WTC11 (cell line): ENCODE measurements around the gene PPID. TPM values are rescaled to one million over a fixed set of nuclear protein-coding genes. Genes with fewer than 3 reads are reported as not detected.
"Not testable (repeated sequence)": the region's sequence is repeated elsewhere in the genome, so short reads cannot be mapped to it uniquely, and the experiment has no call there.

Experiments used
- ATAC-seq: fragments of 200-7000 bp; cut with Tn5 transposase; 2 replicates; pipeline ENCODE4 v1.10.0; 2021; ENCODE audit warnings: mild to moderate bottlenecking, moderate library complexity
- CTCF ChIA-PET: fragments of 300-600 bp; sonication (Branson Sonifier 250); formaldehyde crosslinking; loops from one replicate; lab custom pipeline; 2021; ENCODE audit warnings: antibody characterized with exemption; lab: Charles Lee
- POLR2A ChIA-PET: fragments of 350-600 bp; sonication (Branson Sonifier 250); formaldehyde crosslinking; loops from one replicate; lab custom pipeline; 2021; ENCODE audit warnings: antibody characterized with exemption; lab: Charles Lee
- DNase-seq: peaks from one replicate; pipeline ENCODE4 v3.0.0; 2021; ENCODE audit warnings: low spot score
- H3K27ac Mint-ChIP-seq: 2 replicates; pipeline ENCODE4 v1.8.0; 2021; ENCODE audit warnings: mixed read lengths
- H3K27me3 Mint-ChIP-seq: 2 replicates; pipeline ENCODE4 v1.8.0; 2021; ENCODE audit warnings: low read depth, mild to moderate bottlenecking, moderate library complexity, mixed read lengths
- H3K36me3 Mint-ChIP-seq: 2 replicates; pipeline ENCODE4 v1.8.0; 2021; ENCODE audit warnings: mixed read lengths
- H3K4me1 Mint-ChIP-seq: 2 replicates; pipeline ENCODE4 v1.8.0; 2022; ENCODE audit warnings: mixed read lengths
- H3K4me3 Mint-ChIP-seq: 2 replicates; pipeline ENCODE4 v1.8.0; 2021; ENCODE audit warnings: mild to moderate bottlenecking, moderate library complexity, mixed read lengths
- H3K9me3 Mint-ChIP-seq: 2 replicates; pipeline ENCODE4 v1.8.0; 2021; ENCODE audit warnings: mixed read lengths
- ATF1 ChIP-seq: sonication (generic); formaldehyde crosslinking; IDR thresholded peaks from 2 replicates; pipeline ENCODE4 v1.8.1; 2023; ENCODE audit warnings: mild to moderate bottlenecking, moderate library complexity, missing genetic modification reagents
- CREB1 ChIP-seq: sonication (generic); formaldehyde crosslinking; IDR thresholded peaks from 2 replicates; pipeline ENCODE4 v1.8.0; 2023; ENCODE audit warnings: mild to moderate bottlenecking, missing genetic modification reagents
- FOXK1 ChIP-seq: sonication (generic); formaldehyde crosslinking; IDR thresholded peaks from 2 replicates; pipeline ENCODE4 v1.8.0; 2022; ENCODE audit warnings: mild to moderate bottlenecking, moderate library complexity, missing genetic modification reagents
- IRF2 ChIP-seq: sonication (generic); formaldehyde crosslinking; IDR thresholded peaks from 2 replicates; pipeline ENCODE4 v1.8.0; 2022; ENCODE audit warnings: low read depth, missing genetic modification reagents, borderline replicate concordance
- JUN ChIP-seq: sonication (generic); formaldehyde crosslinking; IDR thresholded peaks from 2 replicates; pipeline ENCODE4 v1.8.0; 2023; ENCODE audit warnings: mild to moderate bottlenecking, missing genetic modification reagents
- NFATC4 ChIP-seq: fragments of 250-450 bp; sonication (Bioruptor Pico); IDR thresholded peaks from 2 replicates; pipeline ENCODE4 v1.9.0; 2021; ENCODE audit warnings: mild to moderate bottlenecking
- NR2C2 ChIP-seq: sonication (generic); formaldehyde crosslinking; IDR thresholded peaks from 2 replicates; pipeline ENCODE4 v1.8.0; 2022; ENCODE audit warnings: mild to moderate bottlenecking, missing genetic modification reagents
- NR3C1 ChIP-seq: sonication (generic); formaldehyde crosslinking; conservative IDR thresholded peaks from 2 replicates; pipeline ENCODE4 v1.8.1; 2023; ENCODE audit warnings: low read depth, mild to moderate bottlenecking, missing genetic modification reagents
- PREB ChIP-seq: sonication (generic); formaldehyde crosslinking; IDR thresholded peaks from 2 replicates; pipeline ENCODE4 v1.8.1; 2022; ENCODE audit warnings: mild to moderate bottlenecking, missing genetic modification reagents, moderate library complexity, borderline replicate concordance
- PRRX2 ChIP-seq: fragments of 250-450 bp; sonication (Bioruptor Pico); IDR thresholded peaks from 2 replicates; pipeline ENCODE4 v1.8.0; 2021; ENCODE audit warnings: mild to moderate bottlenecking
- ZNF121 ChIP-seq: sonication (generic); formaldehyde crosslinking; IDR thresholded peaks from 2 replicates; pipeline ENCODE4 v1.8.0; 2023; ENCODE audit warnings: missing genetic modification reagents
- ZNF317 ChIP-seq: sonication (generic); formaldehyde crosslinking; IDR thresholded peaks from 2 replicates; pipeline ENCODE4 v1.8.1; 2023; ENCODE audit warnings: low read depth, mild to moderate bottlenecking, moderate library complexity, missing genetic modification reagents, borderline replicate concordance
- ZNF512 ChIP-seq: sonication (generic); formaldehyde crosslinking; IDR thresholded peaks from 2 replicates; pipeline ENCODE4 v1.8.1; 2022; ENCODE audit warnings: missing genetic modification reagents, borderline replicate concordance
- total RNA-seq: library from RNA; stranded (reverse); gene quantifications from 3 replicates; pipeline ENCODE4 v1.2.3, GENCODE V29; 2021
- TF ChIP-seq, protein P1 (sequence below): sonication (generic); formaldehyde crosslinking; IDR thresholded peaks from 2 replicates; pipeline ENCODE4 v1.8.0; 2023; ENCODE audit warnings: missing genetic modification reagents, mild to moderate bottlenecking, borderline replicate concordance
- TF ChIP-seq, protein P2 (sequence below): fragments of 250-450 bp; sonication (Bioruptor Pico); IDR thresholded peaks from 2 replicates; pipeline ENCODE4 v1.9.0; 2021; ENCODE audit warnings: mild to moderate bottlenecking

PPID gene
- total RNA-seq, 1 experiment from 2014 or later, result 40.5 TPM

DNA sequence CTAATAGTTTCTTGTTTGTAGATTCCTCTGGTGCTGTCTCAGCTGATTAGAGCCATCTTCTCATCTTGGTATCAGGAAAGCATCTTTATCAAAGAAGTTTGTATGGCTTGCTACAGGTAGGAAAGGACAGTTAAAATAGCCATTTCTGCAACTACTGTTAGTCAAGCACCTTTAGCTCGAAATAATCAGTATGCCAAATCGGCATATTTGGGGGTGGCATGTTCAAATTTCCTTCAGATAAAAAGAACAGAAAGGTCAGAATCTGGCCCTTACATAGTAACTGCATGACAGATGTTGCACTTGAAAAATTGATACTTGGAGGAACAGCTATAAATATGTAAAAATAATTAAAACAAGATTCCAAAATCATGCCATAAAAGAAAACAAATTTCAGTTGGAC, 56.3 kb downstream of the PPID start (continued):
- TF ChIP-seq, protein P1, sequence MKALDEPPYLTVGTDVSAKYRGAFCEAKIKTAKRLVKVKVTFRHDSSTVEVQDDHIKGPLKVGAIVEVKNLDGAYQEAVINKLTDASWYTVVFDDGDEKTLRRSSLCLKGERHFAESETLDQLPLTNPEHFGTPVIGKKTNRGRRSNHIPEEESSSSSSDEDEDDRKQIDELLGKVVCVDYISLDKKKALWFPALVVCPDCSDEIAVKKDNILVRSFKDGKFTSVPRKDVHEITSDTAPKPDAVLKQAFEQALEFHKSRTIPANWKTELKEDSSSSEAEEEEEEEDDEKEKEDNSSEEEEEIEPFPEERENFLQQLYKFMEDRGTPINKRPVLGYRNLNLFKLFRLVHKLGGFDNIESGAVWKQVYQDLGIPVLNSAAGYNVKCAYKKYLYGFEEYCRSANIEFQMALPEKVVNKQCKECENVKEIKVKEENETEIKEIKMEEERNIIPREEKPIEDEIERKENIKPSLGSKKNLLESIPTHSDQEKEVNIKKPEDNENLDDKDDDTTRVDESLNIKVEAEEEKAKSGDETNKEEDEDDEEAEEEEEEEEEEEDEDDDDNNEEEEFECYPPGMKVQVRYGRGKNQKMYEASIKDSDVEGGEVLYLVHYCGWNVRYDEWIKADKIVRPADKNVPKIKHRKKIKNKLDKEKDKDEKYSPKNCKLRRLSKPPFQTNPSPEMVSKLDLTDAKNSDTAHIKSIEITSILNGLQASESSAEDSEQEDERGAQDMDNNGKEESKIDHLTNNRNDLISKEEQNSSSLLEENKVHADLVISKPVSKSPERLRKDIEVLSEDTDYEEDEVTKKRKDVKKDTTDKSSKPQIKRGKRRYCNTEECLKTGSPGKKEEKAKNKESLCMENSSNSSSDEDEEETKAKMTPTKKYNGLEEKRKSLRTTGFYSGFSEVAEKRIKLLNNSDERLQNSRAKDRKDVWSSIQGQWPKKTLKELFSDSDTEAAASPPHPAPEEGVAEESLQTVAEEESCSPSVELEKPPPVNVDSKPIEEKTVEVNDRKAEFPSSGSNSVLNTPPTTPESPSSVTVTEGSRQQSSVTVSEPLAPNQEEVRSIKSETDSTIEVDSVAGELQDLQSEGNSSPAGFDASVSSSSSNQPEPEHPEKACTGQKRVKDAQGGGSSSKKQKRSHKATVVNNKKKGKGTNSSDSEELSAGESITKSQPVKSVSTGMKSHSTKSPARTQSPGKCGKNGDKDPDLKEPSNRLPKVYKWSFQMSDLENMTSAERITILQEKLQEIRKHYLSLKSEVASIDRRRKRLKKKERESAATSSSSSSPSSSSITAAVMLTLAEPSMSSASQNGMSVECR (CRISPR knock-in tag), result no peak
- TF ChIP-seq JUN (CRISPR knock-in tag) (no peak), CREB1 (CRISPR knock-in tag) (no peak), ZNF121 (CRISPR knock-in tag) (no peak)
- TF ChIP-seq, all 79 proteins: peak for 0

DNA sequence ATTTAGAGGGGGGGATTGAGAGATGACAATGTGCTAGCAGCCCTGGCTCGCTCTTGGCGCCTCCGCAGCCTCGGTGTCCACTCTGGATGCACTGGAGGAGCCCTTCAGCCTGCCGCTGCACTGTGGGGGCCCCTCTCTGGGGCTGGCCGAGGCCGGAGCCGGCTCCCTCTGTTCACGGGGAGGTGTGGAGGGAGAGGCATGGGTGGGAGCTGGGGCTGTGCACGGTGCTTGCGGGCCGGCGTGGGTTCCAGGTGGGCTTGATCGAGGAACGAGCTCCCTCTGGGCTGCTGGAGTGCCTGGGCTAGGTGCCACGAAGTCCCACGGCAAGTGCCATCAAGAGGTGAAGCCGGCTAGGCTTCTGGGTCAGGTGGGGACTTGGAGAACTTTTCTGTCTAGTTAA, 58.4 kb downstream of the PPID start:
- POLR2A ChIA-PET, result no interaction called here
- Mint-ChIP-seq H3K27me3 (peaks cover 8% of the 10 kb centered on the region; the same call in 1 of the 2 replicates), H3K9me3 (peaks cover 14% of the 10 kb centered on the region), H3K27ac (no peak overlapping the region), H3K36me3 (peaks cover 26% of the 10 kb centered on the region), H3K4me3 (no peak overlapping the region), H3K4me1 (peaks cover 13% of the 10 kb centered on the region)
- no peak for ATAC-seq
- no peak for DNase-seq
- CTCF ChIA-PET, result no interaction called here
- TF ChIP-seq NR2C2 (CRISPR knock-in tag) (no peak), NFATC4 (CRISPR knock-in tag) (no peak), FOXK1 (CRISPR knock-in tag) (no peak), PRRX2 (CRISPR knock-in tag) (no peak), ZNF317 (CRISPR knock-in tag) (no peak), IRF2 (CRISPR knock-in tag) (no peak), ATF1 (no peak), PREB (no peak), ZNF512 (no peak), NR3C1 (CRISPR knock-in tag) (no peak)
- TF ChIP-seq, protein P2, sequence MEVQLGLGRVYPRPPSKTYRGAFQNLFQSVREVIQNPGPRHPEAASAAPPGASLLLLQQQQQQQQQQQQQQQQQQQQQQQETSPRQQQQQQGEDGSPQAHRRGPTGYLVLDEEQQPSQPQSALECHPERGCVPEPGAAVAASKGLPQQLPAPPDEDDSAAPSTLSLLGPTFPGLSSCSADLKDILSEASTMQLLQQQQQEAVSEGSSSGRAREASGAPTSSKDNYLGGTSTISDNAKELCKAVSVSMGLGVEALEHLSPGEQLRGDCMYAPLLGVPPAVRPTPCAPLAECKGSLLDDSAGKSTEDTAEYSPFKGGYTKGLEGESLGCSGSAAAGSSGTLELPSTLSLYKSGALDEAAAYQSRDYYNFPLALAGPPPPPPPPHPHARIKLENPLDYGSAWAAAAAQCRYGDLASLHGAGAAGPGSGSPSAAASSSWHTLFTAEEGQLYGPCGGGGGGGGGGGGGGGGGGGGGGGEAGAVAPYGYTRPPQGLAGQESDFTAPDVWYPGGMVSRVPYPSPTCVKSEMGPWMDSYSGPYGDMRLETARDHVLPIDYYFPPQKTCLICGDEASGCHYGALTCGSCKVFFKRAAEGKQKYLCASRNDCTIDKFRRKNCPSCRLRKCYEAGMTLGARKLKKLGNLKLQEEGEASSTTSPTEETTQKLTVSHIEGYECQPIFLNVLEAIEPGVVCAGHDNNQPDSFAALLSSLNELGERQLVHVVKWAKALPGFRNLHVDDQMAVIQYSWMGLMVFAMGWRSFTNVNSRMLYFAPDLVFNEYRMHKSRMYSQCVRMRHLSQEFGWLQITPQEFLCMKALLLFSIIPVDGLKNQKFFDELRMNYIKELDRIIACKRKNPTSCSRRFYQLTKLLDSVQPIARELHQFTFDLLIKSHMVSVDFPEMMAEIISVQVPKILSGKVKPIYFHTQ (CRISPR knock-in tag), result no peak

GRCh38 chr4:158663707-158664625, 59.2 kb downstream of the PPID start:
- POLR2A ChIA-PET, H3K27ac Mint-ChIP-seq, ATAC-seq, CTCF ChIA-PET, DNase-seq, H3K27me3 Mint-ChIP-seq, H3K4me3 Mint-ChIP-seq: not testable (repeated sequence)
- Mint-ChIP-seq H3K36me3 (peaks cover 22% of the 10 kb centered on the region), H3K9me3 (peaks cover 14% of the 10 kb centered on the region), H3K4me1 (peaks cover 22% of the 10 kb centered on the region)

- H3K9me3 Mint-ChIP-seq, result peaks cover 20% of the 10 kb centered on the region
- POLR2A ChIA-PET, H3K4me3 Mint-ChIP-seq, CTCF ChIA-PET, ATAC-seq, H3K27ac Mint-ChIP-seq, H3K27me3 Mint-ChIP-seq, DNase-seq: not testable (repeated sequence)
- peaks cover 20% of the 10 kb centered on the region for H3K36me3 Mint-ChIP-seq
- H3K4me1 Mint-ChIP-seq, result peaks cover 27% of the 10 kb centered on the region
Observed at GRCh38 chr4:158663255-158663654, 59.9 kb downstream of the PPID start.
